Sigmoid colon (tissue), 7 donors: ENCODE results near the gene MAML3. TPM values are rescaled to one million over a fixed set of nuclear protein-coding genes. Genes with fewer than 3 reads are reported as not detected.

Source experiments
- DNase-seq: peaks from one replicate; pipeline ENCODE4 v3.0.0-alpha.2; 2019
- H3K27ac ChIP-seq, 4 donors: fragments of 200-600 bp; sonication (generic); one replicate each; pipeline ENCODE4 v1.5.1; 2016 to 2019; ENCODE audit warnings: mild to moderate bottlenecking in 1 of 4
- H3K27me3 ChIP-seq, 3 donors: fragments of 200-600 bp; sonication (generic); one replicate each; pipeline ENCODE4 v1.5.1; 2019; ENCODE audit warnings: mild to moderate bottlenecking in 1 of 3
- H3K36me3 ChIP-seq, 4 donors: fragments of 200-600 bp; sonication (generic); one replicate each; pipeline ENCODE4 v1.5.1; 2016 to 2019
- H3K4me1 ChIP-seq, 4 donors: fragments of 200-600 bp; sonication (generic); one replicate each; pipeline ENCODE4 v1.5.1; 2017 to 2019
- H3K4me3 ChIP-seq, 4 donors: fragments of 200-600 bp; sonication (generic); one replicate each; pipeline ENCODE4 v1.5.1; 2017 to 2019; ENCODE audit warnings: mild to moderate bottlenecking in 2 of 4, moderate library complexity in 1 of 4
- H3K9me3 ChIP-seq, 4 donors: fragments of 200-600 bp in 3 of 4; sonication (generic) in 3 of 4; one replicate each; pipeline versions ENCODE4 v1.5.1 to v1.6.1; 2013 to 2019
- EP300 ChIP-seq, 4 donors: sonication (generic); formaldehyde crosslinking; IDR thresholded peaks; one replicate each; pipeline ENCODE4 v1.6.1; 2017; ENCODE audit warnings: antibody characterized with exemption in 4 of 4
- POLR2A ChIP-seq, 2 donors: fragments of 450-650 bp; IDR thresholded peaks; one replicate each; pipeline ENCODE4 v1.6.1; 2016; ENCODE audit warnings: antibody characterized with exemption in 2 of 2, mild to moderate bottlenecking in 2 of 2, moderate library complexity in 2 of 2
- POLR2AphosphoS5 ChIP-seq, 4 donors: sonication (generic); formaldehyde crosslinking; IDR thresholded peaks; one replicate each; pipeline ENCODE4 v1.6.1; 2017; ENCODE audit warnings: antibody characterized with exemption in 4 of 4
- WGBS, 2 donors: extraction: QIAGEN DNeasy Blood & Tissue Kit; methylation state at CpG; one replicate each; pipeline ENCODE4 v1.1.7; 2013; 5-methylcytosine and 5-hydroxymethylcytosine counted together
- intact Hi-C: fragments of 100-400 bp; cut with DNase I; formaldehyde crosslinking; loops from one replicate; pipeline ENCODE4 v1.15.1; 2023
- polyA plus RNA-seq, 3 donors: library from polyadenylated mRNA; stranded (reverse); fragments of 200-250 nt; gene quantifications; one replicate each; pipeline ENCODE4 v1.2.3, GENCODE V29; 2013
- total RNA-seq, 4 donors: library from RNA; depleted of rRNA; stranded (reverse); fragments of >200 nt; gene quantifications; one replicate each; pipeline ENCODE4 v1.1.0, GENCODE V29; 2016
- TF ChIP-seq, protein P1 (sequence below), 4 experiments: fragments of 450-650 bp in 3 of 4; fragments of 200-600 bp in 1 of 4; IDR thresholded peaks; one replicate each; pipeline ENCODE4 v1.5.1; 2016 to 2019; ENCODE audit warnings: antibody characterized with exemption in 4 of 4, mild to moderate bottlenecking in 3 of 4, moderate library complexity in 2 of 4
- donor health status: healthy with polysubstance abuse.
- donor health status: Bipolar disorder and iron deficiency.
- donor health status: healthy.

Gene MAML3
- total and polyA plus RNA-seq, 7 donors = 3.5 to 16.3 (median 5.4) TPM

DNA sequence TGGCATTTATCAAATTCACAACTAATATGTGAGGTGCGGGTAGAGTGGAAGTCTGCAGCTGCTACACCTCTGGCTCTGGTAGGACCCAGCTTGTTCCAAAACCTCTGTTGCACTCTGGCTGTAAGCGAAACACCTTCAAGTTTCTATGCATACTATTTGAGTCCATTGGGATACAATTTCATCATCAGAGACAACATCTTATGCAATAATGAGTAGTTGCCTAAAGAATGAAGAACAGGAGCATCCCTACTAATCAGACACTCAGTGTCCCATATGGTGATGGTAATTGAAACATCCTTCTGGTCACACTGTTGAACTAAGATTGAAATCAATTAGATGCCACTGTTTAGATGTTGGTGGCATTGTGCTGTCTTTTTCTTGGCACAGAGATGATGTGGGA lies 309.9 kb downstream of the MAML3 start:
- DNase-seq = no peak
- H3K27me3 ChIP-seq = no peaks in the 10 kb centered on the region
- intact Hi-C loops = no loop called here
- no peak overlapping the region for H3K4me3 ChIP-seq
- no peaks in the 10 kb centered on the region for H3K36me3 ChIP-seq
- H3K9me3 ChIP-seq = no peaks in the 10 kb centered on the region
- H3K27ac ChIP-seq = no peak overlapping the region
- TF ChIP-seq POLR2A (IDR thresholded peaks at IDR 0.05) = no peak
- TF ChIP-seq POLR2AphosphoS5 (IDR thresholded peaks at IDR 0.05) = no peak
- TF ChIP-seq, protein P1, sequence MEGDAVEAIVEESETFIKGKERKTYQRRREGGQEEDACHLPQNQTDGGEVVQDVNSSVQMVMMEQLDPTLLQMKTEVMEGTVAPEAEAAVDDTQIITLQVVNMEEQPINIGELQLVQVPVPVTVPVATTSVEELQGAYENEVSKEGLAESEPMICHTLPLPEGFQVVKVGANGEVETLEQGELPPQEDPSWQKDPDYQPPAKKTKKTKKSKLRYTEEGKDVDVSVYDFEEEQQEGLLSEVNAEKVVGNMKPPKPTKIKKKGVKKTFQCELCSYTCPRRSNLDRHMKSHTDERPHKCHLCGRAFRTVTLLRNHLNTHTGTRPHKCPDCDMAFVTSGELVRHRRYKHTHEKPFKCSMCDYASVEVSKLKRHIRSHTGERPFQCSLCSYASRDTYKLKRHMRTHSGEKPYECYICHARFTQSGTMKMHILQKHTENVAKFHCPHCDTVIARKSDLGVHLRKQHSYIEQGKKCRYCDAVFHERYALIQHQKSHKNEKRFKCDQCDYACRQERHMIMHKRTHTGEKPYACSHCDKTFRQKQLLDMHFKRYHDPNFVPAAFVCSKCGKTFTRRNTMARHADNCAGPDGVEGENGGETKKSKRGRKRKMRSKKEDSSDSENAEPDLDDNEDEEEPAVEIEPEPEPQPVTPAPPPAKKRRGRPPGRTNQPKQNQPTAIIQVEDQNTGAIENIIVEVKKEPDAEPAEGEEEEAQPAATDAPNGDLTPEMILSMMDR (IDR thresholded peaks at IDR 0.05) = no peak
- no peak for TF ChIP-seq EP300 (IDR thresholded peaks at IDR 0.05)
- 96 to 100% methylated on average over 2 of the region's 2 CpGs for WGBS, 2 donors
- no peaks in the 10 kb centered on the region for H3K4me1 ChIP-seq

DNA sequence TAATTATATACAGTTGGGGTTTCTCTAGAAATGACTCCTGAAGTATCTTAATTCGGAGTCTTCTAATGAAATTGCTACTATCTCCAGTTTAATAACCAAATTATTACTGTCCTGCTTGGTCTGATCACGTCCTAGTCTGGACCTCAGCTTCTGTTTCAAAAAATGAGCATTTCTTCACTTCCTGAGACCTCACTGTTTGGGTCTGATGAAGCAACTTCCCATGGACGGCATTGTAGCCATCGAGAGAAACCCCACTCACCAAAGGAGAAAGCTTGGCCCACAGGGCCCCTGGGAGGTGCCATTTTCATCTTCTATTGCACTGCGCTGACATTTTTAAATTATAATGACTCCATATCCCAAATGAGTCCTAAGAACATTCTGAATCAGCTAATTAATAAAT lies 310.3 kb downstream of the MAML3 start:
- H3K4me1 ChIP-seq = no peaks in the 10 kb centered on the region
- no peak overlapping the region for H3K27ac ChIP-seq
- H3K4me3 ChIP-seq = no peak overlapping the region
- no peaks in the 10 kb centered on the region for H3K27me3 ChIP-seq
- intact Hi-C loops = no loop called here
- TF ChIP-seq POLR2AphosphoS5 (IDR thresholded peaks at IDR 0.05) (no peak), POLR2A (IDR thresholded peaks at IDR 0.05) (no peak), EP300 (IDR thresholded peaks at IDR 0.05) (no peak)
- TF ChIP-seq, protein P1 (IDR thresholded peaks at IDR 0.05) = no peak
- H3K9me3 ChIP-seq = no peaks in the 10 kb centered on the region
- no peaks in the 10 kb centered on the region for H3K36me3 ChIP-seq
- WGBS, 2 donors = 89 to 93% methylated on average over 5 of the region's 5 CpGs
- no peak for DNase-seq

DNA sequence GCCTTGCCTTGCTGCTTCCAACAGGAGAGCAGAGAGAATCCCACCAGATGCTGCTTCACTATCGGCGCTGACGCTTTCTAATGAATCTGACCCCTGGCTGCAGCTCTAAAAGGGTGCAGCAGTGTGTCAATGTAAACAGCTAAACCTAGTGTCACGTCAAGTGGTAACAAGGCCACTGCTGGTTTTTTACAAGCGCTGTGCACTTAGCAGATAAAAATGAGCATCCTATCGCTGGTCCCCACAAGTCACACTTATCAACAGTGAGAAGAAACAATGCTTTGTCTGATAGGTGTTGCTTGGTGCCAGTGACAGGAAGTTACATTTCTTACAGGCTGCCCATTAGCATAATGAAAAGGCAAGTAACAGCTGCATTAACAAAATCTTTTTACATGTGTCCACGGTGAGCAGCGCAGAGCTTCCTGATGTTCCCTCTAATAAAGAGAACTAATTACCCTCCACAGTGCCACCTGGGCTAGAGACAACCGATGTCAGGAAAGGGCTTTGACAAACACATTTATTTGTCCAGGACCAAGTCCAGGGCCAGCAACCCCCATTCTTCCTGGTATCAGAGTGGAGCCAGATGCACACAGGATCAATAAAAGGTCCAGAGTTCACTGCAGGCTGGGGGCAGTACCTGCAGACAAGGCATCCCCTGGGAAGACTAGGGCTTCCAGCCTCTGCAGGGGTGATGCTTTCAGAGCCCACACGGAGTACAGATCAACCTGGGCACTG lies 312.4 kb downstream of the MAML3 start:
- Histone ChIP-seq H3K9me3 (no peaks in the 10 kb centered on the region), H3K4me3 (no peak overlapping the region), H3K36me3 (no peaks in the 10 kb centered on the region), H3K27me3 (no peaks in the 10 kb centered on the region), H3K4me1 (no peaks in the 10 kb centered on the region), H3K27ac (no peak overlapping the region)
- no peak for DNase-seq
- WGBS, 2 donors = 19 to 61% methylated on average over 10 of the region's 10 CpGs
- intact Hi-C loops = no loop called here
- no peak for TF ChIP-seq POLR2AphosphoS5 (IDR thresholded peaks at IDR 0.05)
- no peak for TF ChIP-seq EP300 (IDR thresholded peaks at IDR 0.05)
- TF ChIP-seq, protein P1 (IDR thresholded peaks at IDR 0.05) = no peak
- no peak for TF ChIP-seq POLR2A (IDR thresholded peaks at IDR 0.05)

DNA sequence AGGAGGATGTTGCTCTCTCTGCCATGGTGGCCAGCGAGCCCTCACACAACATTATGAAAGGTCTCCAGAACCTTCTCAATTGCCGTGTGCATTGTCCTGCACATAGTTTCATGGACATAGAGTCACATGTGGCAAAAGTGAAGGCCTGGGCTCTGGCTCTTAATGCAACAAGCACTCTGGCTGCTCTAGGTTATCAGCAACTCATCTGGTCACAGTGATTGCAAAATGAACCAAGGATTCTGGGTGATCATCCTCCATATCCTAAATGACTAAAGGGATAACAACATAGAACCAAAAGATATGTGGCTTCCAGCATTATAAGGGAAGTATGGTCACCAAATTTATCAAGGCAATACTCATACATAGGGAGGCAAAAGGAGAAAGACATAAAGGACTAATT lies 313.2 kb downstream of the MAML3 start:
- H3K27me3 ChIP-seq = no peaks in the 10 kb centered on the region
- WGBS, 2 donors = 93 to 98% methylated on average over 2 of the region's 2 CpGs
- no peaks in the 10 kb centered on the region for H3K4me1 ChIP-seq
- intact Hi-C loops = no loop called here
- DNase-seq = no peak
- TF ChIP-seq EP300 (IDR thresholded peaks at IDR 0.05) (no peak), POLR2A (IDR thresholded peaks at IDR 0.05) (no peak), POLR2AphosphoS5 (IDR thresholded peaks at IDR 0.05) (no peak)
- TF ChIP-seq, protein P1 (IDR thresholded peaks at IDR 0.05) = no peak
- H3K9me3 ChIP-seq = no peaks in the 10 kb centered on the region
- no peak overlapping the region for H3K27ac ChIP-seq
- no peaks in the 10 kb centered on the region for H3K36me3 ChIP-seq
- H3K4me3 ChIP-seq = no peak overlapping the region
